Breast epithelium (tissue), 4 donors: ENCODE data around the gene OTUD1. TPM values are rescaled to one million over a fixed set of nuclear protein-coding genes. Genes with fewer than 3 reads are reported as not detected.

ENCODE experiments used
- DNase-seq, 2 donors: peaks; one replicate each; pipeline ENCODE4 v3.0.0-alpha.2; 2019; ENCODE audit warnings: low spot score in 2 of 2
- H3K27ac ChIP-seq, 2 donors: fragments of 200-600 bp; sonication (generic) in 1 of 2; one replicate each; pipeline ENCODE4 v1.5.1; 2016 to 2019; ENCODE audit warnings: mild to moderate bottlenecking in 1 of 2
- H3K27me3 ChIP-seq, 2 donors: fragments of 200-600 bp; sonication (generic) in 1 of 2; one replicate each; pipeline versions ENCODE4 v1.5.1 to v1.6.0; 2017 to 2019; ENCODE audit warnings: control low read depth in 1 of 2, mild to moderate bottlenecking in 1 of 2
- H3K36me3 ChIP-seq: fragments of 200-600 bp; one replicate; pipeline ENCODE4 v1.5.1; 2019
- H3K4me1 ChIP-seq, 2 donors: fragments of 200-600 bp; sonication (generic); one replicate each; pipeline ENCODE4 v1.5.1; 2016 to 2019; ENCODE audit warnings: control low read depth in 1 of 2
- H3K4me3 ChIP-seq, 3 donors: fragments of 200-600 bp; sonication (generic); 1 replicate in 2 of 3; 2 replicates in 1 of 3; pipeline ENCODE4 v1.5.1; 2016 to 2019; ENCODE audit warnings: mild to moderate bottlenecking in 3 of 3, moderate library complexity in 2 of 3
- H3K9me3 ChIP-seq, 2 donors: fragments of 200-600 bp; sonication (generic) in 1 of 2; one replicate each; pipeline ENCODE4 v1.5.1; 2016 to 2019; ENCODE audit warnings: control low read depth in 1 of 2
- CTCF ChIP-seq, 3 donors: fragments of 450-650 bp; IDR thresholded peaks; one replicate each; pipeline ENCODE4 v1.5.1; 2016 to 2017; ENCODE audit warnings: antibody characterized with exemption in 3 of 3, mild to moderate bottlenecking in 3 of 3, moderate library complexity in 3 of 3
- POLR2A ChIP-seq: fragments of 450-650 bp; IDR thresholded peaks from one replicate; pipeline ENCODE4 v1.6.1; 2016; ENCODE audit warnings: antibody characterized with exemption, mild to moderate bottlenecking, moderate library complexity
- POLR2AphosphoS5 ChIP-seq, 3 donors: sonication (generic); formaldehyde crosslinking; IDR thresholded peaks; one replicate each; pipeline ENCODE4 v1.6.1; 2017; ENCODE audit warnings: antibody characterized with exemption in 3 of 3
- intact Hi-C: fragments of 100-400 bp; cut with DNase I; formaldehyde crosslinking; loops from one replicate; pipeline ENCODE4 v1.15.1; 2023; ENCODE audit warnings: low total_unique reads
- total RNA-seq, 3 donors: library from RNA; depleted of rRNA; stranded (reverse); fragments of >200 nt; gene quantifications; one replicate each; pipeline ENCODE4 v1.1.0, GENCODE V29; 2016

Gene OTUD1
- total RNA-seq, 3 donors from 2014 or later: 8.8 to 20.2 (median 15.7) TPM

DNA sequence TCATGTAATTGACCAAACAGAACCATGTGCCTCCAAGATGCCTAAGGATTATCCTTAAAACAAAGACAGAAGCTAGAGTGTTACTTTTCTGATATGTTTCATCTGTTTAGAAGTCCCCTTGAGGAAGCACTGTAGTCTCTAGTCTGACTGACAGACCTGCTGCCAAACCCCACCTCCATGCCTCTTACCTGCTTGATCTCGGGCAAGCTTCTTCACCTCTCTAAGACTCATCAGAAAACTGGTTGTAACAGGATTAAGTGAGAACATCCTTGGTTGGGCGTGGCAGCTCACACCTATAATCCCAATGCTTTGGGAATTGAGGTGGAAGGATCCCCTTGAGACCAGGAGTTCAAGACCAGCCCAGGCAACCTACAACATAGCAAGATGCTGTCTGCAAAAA is 42.2 kb upstream of the OTUD1 start:
- no peak for TF ChIP-seq POLR2AphosphoS5 (IDR thresholded peaks at IDR 0.05)
- TF ChIP-seq POLR2A: no peak
- TF ChIP-seq CTCF (IDR thresholded peaks at IDR 0.05): no peak
- H3K27me3 ChIP-seq: no peaks in the 10 kb centered on the region

GRCh38 chr10:23399701-23400144 is 39.2 kb upstream of the OTUD1 start:
- Histone ChIP-seq H3K4me3 (no peak overlapping the region), H3K9me3 (no peaks in the 10 kb centered on the region), H3K36me3 (no peaks in the 10 kb centered on the region), H3K27ac (no peak overlapping the region), H3K27me3 (no peaks in the 10 kb centered on the region), H3K4me1 (no peaks in the 10 kb centered on the region)
- no peak for TF ChIP-seq POLR2A
- no peak for TF ChIP-seq POLR2AphosphoS5 (IDR thresholded peaks at IDR 0.05)
- TF ChIP-seq CTCF (IDR thresholded peaks at IDR 0.05): no peak
- intact Hi-C loops: loop anchor here (10.0 kb wide), 1 partner anchor 385 kb away; no protein-coding TSS in a partner anchor
- DNase-seq: no peak

More for the DNA sequence above, 42.2 kb upstream of the OTUD1 start:
- H3K4me1 ChIP-seq: no peaks in the 10 kb centered on the region
- no peaks in the 10 kb centered on the region for H3K9me3 ChIP-seq
- no peaks in the 10 kb centered on the region for H3K36me3 ChIP-seq
- H3K4me3 ChIP-seq: no peak overlapping the region
- intact Hi-C loops: loop anchor here (10.0 kb wide), 1 partner anchor 382 kb away; no protein-coding TSS in a partner anchor
- no peak for DNase-seq
- no peak overlapping the region for H3K27ac ChIP-seq

DNA sequence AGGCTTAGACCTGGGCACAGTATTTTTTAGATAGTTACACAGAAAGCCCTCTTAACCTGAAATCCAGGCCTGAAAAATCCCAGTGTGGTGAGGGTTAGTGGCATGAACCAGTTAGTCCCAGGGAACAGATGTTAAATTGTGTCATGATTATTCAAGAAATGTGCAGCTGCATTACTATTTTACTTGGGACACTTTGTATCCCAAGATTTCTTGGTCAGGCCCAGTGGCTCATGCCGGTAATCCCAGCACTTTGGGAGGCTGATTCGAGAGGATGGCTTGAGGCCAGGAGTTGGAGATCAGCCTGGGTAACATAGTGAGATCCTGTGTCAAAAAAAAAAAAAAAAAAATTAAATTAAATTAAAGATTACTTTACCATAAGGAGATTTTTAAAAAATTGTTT is 36.0 kb upstream of the OTUD1 start:
- no peaks in the 10 kb centered on the region for H3K9me3 ChIP-seq
- no peak for DNase-seq
- no peaks in the 10 kb centered on the region for H3K4me1 ChIP-seq
- intact Hi-C loops: no loop called here
- H3K27ac ChIP-seq: no peak overlapping the region
- H3K27me3 ChIP-seq: no peaks in the 10 kb centered on the region
- TF ChIP-seq POLR2A (no peak), CTCF (IDR thresholded peaks at IDR 0.05) (no peak), POLR2AphosphoS5 (IDR thresholded peaks at IDR 0.05) (no peak)
- no peaks in the 10 kb centered on the region for H3K36me3 ChIP-seq
- H3K4me3 ChIP-seq: no peak overlapping the region

DNA sequence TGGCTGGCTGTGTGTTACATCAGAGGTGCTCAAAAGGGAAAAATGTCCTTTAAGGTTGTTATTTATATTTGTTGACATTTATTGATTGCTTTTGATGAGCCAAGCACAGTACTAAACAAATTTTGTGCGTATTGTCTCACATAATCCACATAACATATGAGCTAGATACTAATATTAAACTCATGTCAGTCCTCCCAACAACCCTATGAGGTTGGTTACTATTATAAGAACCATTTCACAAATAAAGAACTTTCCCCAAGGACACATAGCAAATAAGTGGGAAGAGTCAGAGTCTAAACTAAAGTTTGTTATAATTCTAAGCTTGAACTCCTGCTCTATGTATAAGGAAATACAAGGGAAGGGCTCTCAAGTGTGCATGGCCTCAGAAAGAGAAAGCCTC is 35.6 kb upstream of the OTUD1 start:
- no peak overlapping the region for H3K4me3 ChIP-seq
- no peaks in the 10 kb centered on the region for H3K9me3 ChIP-seq
- H3K4me1 ChIP-seq: no peaks in the 10 kb centered on the region
- H3K27ac ChIP-seq: no peak overlapping the region
- no peak for DNase-seq
- H3K27me3 ChIP-seq: no peaks in the 10 kb centered on the region
- H3K36me3 ChIP-seq: no peaks in the 10 kb centered on the region
- intact Hi-C loops: no loop called here
- no peak for TF ChIP-seq POLR2A
- TF ChIP-seq POLR2AphosphoS5 (IDR thresholded peaks at IDR 0.05): no peak
- TF ChIP-seq CTCF (IDR thresholded peaks at IDR 0.05): no peak

GRCh38 chr10:23403719-23404118 is 35.2 kb upstream of the OTUD1 start:
- H3K9me3 ChIP-seq: no peaks in the 10 kb centered on the region
- DNase-seq: no peak
- no peaks in the 10 kb centered on the region for H3K27me3 ChIP-seq
- no peak overlapping the region for H3K27ac ChIP-seq
- TF ChIP-seq POLR2A (no peak), CTCF (IDR thresholded peaks at IDR 0.05) (no peak), POLR2AphosphoS5 (IDR thresholded peaks at IDR 0.05) (no peak)
- intact Hi-C loops: no loop called here
- H3K4me3 ChIP-seq: no peak overlapping the region
- H3K4me1 ChIP-seq: no peaks in the 10 kb centered on the region
- no peaks in the 10 kb centered on the region for H3K36me3 ChIP-seq
